SU-DHL-6 (cell line): ENCODE measurements around the gene ATP11A.

ENCODE experiments used
- EZH2phosphoT487 ChIP-seq: fragments of 200-600 bp; sonication (generic), shearing (Covaris generic); conservative IDR thresholded peaks from 2 replicates; pipeline ENCODE4 v1.6.1; 2018; ENCODE audit warnings: mild to moderate bottlenecking, antibody characterized with exemption, low read length, moderate library complexity, mixed read lengths
- TF ChIP-seq, protein P1 (sequence below): fragments of 200-600 bp; sonication (generic); IDR thresholded peaks from one replicate; pipeline ENCODE4 v1.5.1; 2017; ENCODE audit warnings: antibody characterized with exemption, mild to moderate bottlenecking, low read length, moderate library complexity; ENCODE audit not compliant: insufficient read depth, poor library complexity, severe bottlenecking

DNA sequence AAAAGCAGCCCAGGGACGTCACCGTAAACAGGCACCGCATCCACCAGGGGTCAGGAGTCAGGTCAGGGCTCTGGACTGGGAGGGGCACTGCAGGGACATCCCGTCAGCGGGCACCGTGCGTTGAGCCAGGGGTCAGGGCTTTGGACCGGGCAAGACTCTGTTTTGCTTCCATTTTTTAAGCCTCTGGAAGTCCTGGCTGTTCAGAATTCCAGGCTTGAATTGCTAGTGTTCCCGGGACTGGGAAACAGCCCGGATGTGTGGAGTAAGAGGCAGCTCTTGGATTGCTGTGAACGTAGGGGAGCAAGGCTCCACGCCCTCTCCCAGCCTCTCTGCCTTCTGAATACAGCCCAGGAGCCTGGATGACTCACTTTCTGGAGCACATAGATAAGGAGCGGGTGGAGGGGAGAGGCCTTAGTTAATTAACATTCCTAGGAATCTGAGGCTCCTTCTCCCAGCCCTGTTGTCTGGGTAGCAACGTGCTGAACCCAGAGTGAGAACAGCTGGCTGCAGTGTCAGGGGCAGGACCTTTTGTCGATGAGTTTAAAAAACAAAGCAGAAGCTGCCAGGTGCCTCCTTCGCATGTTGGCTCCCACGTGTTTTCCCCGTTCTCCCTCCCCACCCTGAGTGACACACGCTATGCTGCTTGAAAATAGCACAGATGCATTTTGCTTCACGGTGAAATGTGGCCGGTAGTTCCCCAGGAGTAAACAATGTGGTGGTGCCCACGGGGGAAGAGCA, 21.9 kb downstream of the ATP11A start:
- TF ChIP-seq, protein P1, sequence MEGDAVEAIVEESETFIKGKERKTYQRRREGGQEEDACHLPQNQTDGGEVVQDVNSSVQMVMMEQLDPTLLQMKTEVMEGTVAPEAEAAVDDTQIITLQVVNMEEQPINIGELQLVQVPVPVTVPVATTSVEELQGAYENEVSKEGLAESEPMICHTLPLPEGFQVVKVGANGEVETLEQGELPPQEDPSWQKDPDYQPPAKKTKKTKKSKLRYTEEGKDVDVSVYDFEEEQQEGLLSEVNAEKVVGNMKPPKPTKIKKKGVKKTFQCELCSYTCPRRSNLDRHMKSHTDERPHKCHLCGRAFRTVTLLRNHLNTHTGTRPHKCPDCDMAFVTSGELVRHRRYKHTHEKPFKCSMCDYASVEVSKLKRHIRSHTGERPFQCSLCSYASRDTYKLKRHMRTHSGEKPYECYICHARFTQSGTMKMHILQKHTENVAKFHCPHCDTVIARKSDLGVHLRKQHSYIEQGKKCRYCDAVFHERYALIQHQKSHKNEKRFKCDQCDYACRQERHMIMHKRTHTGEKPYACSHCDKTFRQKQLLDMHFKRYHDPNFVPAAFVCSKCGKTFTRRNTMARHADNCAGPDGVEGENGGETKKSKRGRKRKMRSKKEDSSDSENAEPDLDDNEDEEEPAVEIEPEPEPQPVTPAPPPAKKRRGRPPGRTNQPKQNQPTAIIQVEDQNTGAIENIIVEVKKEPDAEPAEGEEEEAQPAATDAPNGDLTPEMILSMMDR, result no peak
- no peak for TF ChIP-seq EZH2phosphoT487
